ENCODE measurements around the gene SHKBP1. TPM values are rescaled to one million over a fixed set of nuclear protein-coding genes. Genes with fewer than 3 reads are reported as not detected.

Gene SHKBP1
- total and polyA plus RNA-seq, 2 of the 4 experiments (the other 2 are of a cell fraction) = 15.6 to 94.0 TPM

DNA sequence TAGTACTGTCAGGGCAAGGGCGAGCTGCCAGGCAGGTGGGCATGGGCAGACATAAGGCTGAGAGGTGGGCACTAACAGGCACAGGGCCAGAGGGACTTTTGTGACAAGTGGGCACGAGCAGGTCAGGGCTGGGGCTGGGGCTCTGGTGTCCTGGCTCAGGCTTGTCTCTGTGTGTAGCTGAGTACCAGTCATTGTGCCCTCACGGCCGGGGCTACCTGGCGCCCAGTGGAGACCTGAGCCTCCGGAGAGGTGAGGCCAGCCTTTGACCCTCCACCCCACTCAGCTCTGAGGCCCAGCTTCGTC, 46.1 kb downstream of the SHKBP1 start:
- peak overlapping the region; percentile 66 for H2AK5ac ChIP-seq (ENCODE audit: low read depth, low read length)
- H4K20me1 ChIP-seq (ENCODE audit: insufficient read depth, low read length) = peaks cover 7% of the 10 kb centered on the region; the same call in 1 of the 2 replicates
- in situ Hi-C loops (cut with MboI; ENCODE audit: low sequenced_read_pairs) = no loop called here
- H3K23ac ChIP-seq (ENCODE audit: low read depth, low read length) = no peak overlapping the region
- H3K9me3 ChIP-seq (ENCODE audit: control insufficient read depth, insufficient read depth, low read length) = no peaks in the 10 kb centered on the region
- no peaks in the 10 kb centered on the region for H3K27me3 ChIP-seq (ENCODE audit: control insufficient read depth, insufficient read depth, low read length)
- no peak overlapping the region for H4K8ac ChIP-seq (ENCODE audit: low read depth in 2 of 2, low read length in 2 of 2)
- no peak overlapping the region for H3K9ac ChIP-seq (ENCODE audit: low read depth, low read length)
- WGBS, 2 experiments (ENCODE audit: extremely low coverage in 2 of 2, insufficient read length in 1 of 2) = 90% methylated on average over 3 of the region's 7 CpGs; no CpG with 5 or more reads in 1 of the 2 experiments
- H2BK5ac ChIP-seq (ENCODE audit: low read depth, low read length, poor library complexity, severe bottlenecking) = no peak overlapping the region
- CTCF ChIA-PET = interaction anchor here (0.7 to 3.7 kb wide), 2 partner anchors 12 to 39 kb away, joined by 4 to 20 read pairs; no protein-coding TSS in a partner anchor
- DNase-seq (no peak), ATAC-seq (ENCODE audit: low read depth) (no peak)
- H3K27ac ChIP-seq (ENCODE audit: insufficient read depth, low read length) = no peak overlapping the region
- TF ChIP-seq MAFK (IDR thresholded peaks at IDR 0.05; ENCODE audit: low read depth, low read length) = no peak
- TF ChIP-seq, protein P1, sequence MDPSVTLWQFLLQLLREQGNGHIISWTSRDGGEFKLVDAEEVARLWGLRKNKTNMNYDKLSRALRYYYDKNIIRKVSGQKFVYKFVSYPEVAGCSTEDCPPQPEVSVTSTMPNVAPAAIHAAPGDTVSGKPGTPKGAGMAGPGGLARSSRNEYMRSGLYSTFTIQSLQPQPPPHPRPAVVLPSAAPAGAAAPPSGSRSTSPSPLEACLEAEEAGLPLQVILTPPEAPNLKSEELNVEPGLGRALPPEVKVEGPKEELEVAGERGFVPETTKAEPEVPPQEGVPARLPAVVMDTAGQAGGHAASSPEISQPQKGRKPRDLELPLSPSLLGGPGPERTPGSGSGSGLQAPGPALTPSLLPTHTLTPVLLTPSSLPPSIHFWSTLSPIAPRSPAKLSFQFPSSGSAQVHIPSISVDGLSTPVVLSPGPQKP (IDR thresholded peaks at IDR 0.05; ENCODE audit: borderline replicate concordance, low read depth, low read length) = no peak
- no peak for TF ChIP-seq MXI1 (IDR thresholded peaks at IDR 0.05; ENCODE audit: borderline replicate concordance, low read depth, low read length)
- no peak for TF ChIP-seq NFE2L2 (IDR thresholded peaks at IDR 0.05; ENCODE audit: low read depth, low read length)
- no peak for TF ChIP-seq RCOR1 (IDR thresholded peaks at IDR 0.05; ENCODE audit: insufficient replicate concordance, low read length)
- no peak for TF ChIP-seq CEBPB (IDR thresholded peaks at IDR 0.05; ENCODE audit: low read depth, low read length)
- TF ChIP-seq POLR2A (IDR thresholded peaks at IDR 0.05; ENCODE audit: low read depth, low read length) = no peak
- TF ChIP-seq, protein P2, sequence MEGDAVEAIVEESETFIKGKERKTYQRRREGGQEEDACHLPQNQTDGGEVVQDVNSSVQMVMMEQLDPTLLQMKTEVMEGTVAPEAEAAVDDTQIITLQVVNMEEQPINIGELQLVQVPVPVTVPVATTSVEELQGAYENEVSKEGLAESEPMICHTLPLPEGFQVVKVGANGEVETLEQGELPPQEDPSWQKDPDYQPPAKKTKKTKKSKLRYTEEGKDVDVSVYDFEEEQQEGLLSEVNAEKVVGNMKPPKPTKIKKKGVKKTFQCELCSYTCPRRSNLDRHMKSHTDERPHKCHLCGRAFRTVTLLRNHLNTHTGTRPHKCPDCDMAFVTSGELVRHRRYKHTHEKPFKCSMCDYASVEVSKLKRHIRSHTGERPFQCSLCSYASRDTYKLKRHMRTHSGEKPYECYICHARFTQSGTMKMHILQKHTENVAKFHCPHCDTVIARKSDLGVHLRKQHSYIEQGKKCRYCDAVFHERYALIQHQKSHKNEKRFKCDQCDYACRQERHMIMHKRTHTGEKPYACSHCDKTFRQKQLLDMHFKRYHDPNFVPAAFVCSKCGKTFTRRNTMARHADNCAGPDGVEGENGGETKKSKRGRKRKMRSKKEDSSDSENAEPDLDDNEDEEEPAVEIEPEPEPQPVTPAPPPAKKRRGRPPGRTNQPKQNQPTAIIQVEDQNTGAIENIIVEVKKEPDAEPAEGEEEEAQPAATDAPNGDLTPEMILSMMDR (conservative IDR thresholded peaks at IDR 0.05; ENCODE audit: low read depth, low read length) = no peak
- TF ChIP-seq, protein P3, sequence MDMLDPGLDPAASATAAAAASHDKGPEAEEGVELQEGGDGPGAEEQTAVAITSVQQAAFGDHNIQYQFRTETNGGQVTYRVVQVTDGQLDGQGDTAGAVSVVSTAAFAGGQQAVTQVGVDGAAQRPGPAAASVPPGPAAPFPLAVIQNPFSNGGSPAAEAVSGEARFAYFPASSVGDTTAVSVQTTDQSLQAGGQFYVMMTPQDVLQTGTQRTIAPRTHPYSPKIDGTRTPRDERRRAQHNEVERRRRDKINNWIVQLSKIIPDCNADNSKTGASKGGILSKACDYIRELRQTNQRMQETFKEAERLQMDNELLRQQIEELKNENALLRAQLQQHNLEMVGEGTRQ (IDR thresholded peaks at IDR 0.05; ENCODE audit: low read depth, low read length) = no peak
- TF ChIP-seq RAD21 (IDR thresholded peaks at IDR 0.05; ENCODE audit: low read length) = no peak
- no peak for TF ChIP-seq FOS (IDR thresholded peaks at IDR 0.05; ENCODE audit: low read depth, low read length)
- TF ChIP-seq BHLHE40 (IDR thresholded peaks at IDR 0.05; ENCODE audit: low read depth, low read length) = no peak
- TF ChIP-seq SMC3 (IDR thresholded peaks at IDR 0.05; ENCODE audit: low read depth, low read length) = no peak
- TF ChIP-seq RFX5 (IDR thresholded peaks at IDR 0.05; ENCODE audit: low read depth, low read length) = no peak
- no peak for TF ChIP-seq CHD1 (IDR thresholded peaks at IDR 0.05; ENCODE audit: low read depth, low read length)
- TF ChIP-seq MAZ (IDR thresholded peaks at IDR 0.05; ENCODE audit: borderline replicate concordance, low read depth, low read length) = no peak
- no peak overlapping the region for H3K4me3 ChIP-seq (ENCODE audit: insufficient read depth, low read depth, low read length)
- no peak overlapping the region for H3K4ac ChIP-seq (ENCODE audit: low read depth, low read length)
- no peak overlapping the region for H4K5ac ChIP-seq (ENCODE audit: low read depth, low read length)
- no peak overlapping the region for H2BK15ac ChIP-seq (ENCODE audit: low read depth, low read length)
- H3K14ac ChIP-seq (replicated peaks; ENCODE audit: low read depth, low read length) = no peak overlapping the region
- H3K18ac ChIP-seq (ENCODE audit: low read depth, low read length) = no peak overlapping the region
- H3K4me2 ChIP-seq (ENCODE audit: low read depth, low read length) = no peak overlapping the region
- dilution Hi-C loops (cut with HindIII; ENCODE audit: low sequenced_read_pairs, unreplicated experiment) = no loop called here
- BruUV-seq (replicated peaks) = no TSS peak
- POLR2A ChIA-PET (ENCODE audit: unreplicated experiment) = no interaction called here
- no peak overlapping the region for H4K91ac ChIP-seq (ENCODE audit: insufficient read depth, low read depth, low read length)
- H3K56ac ChIP-seq (ENCODE audit: extremely low read depth, insufficient read depth, low read length) = no peak overlapping the region
- peaks cover 77% of the 10 kb centered on the region for H3K36me3 ChIP-seq (ENCODE audit: control insufficient read depth, insufficient read depth, low read length)
- peak overlapping the region; percentile 48 for H2AFZ ChIP-seq (replicated peaks; ENCODE audit: low read length, poor library complexity)
- peaks cover 8% of the 10 kb centered on the region; the same call in 1 of the 2 replicates for H3K4me1 ChIP-seq (ENCODE audit: control insufficient read depth, insufficient read depth, low read length)
- intact Hi-C loops (cut with micrococcal nuclease) = no loop called here
- H3K9me1 ChIP-seq (ENCODE audit: insufficient read depth, low read length) = peaks cover 11% of the 10 kb centered on the region; the same call in 1 of the 2 replicates
- H3K79me1 ChIP-seq (ENCODE audit: low read depth in 1 of 2, low read length in 2 of 2) = peaks cover 0 to 12% of the 10 kb centered on the region in 2 experiments; a peak in 1 of 4 replicates
- H2BK120ac ChIP-seq (ENCODE audit: low read depth, low read length) = no peak overlapping the region
- no peak overlapping the region for H2BK20ac ChIP-seq (ENCODE audit: low read depth, low read length)
- H2AK9ac ChIP-seq (replicated peaks; ENCODE audit: low read depth, low read length, poor library complexity) = no peak overlapping the region

Measured in IMR-90 (cell line).